RKO (cell line): Measurements from ENCODE around the gene ANTKMT.

Experiments
- DNase-seq: peaks from one replicate; pipeline ENCODE4 v3.0.0-alpha.2; 2016; ENCODE audit warnings: low spot score

Gene ANTKMT

GRCh38 chr16:715477-716199, 5.3 kb upstream of the ANTKMT start:
- peak; percentile 46 for DNase-seq

- peak; percentile 68 for DNase-seq
Measured at GRCh38 chr16:716200-716568, 4.8 kb upstream of the ANTKMT start.

- DNase-seq, result no peak
Measured at GRCh38 chr16:716768-717325, 4.1 kb upstream of the ANTKMT start.

GRCh38 chr16:717450-718245, 3.3 kb upstream of the ANTKMT start:
- no peak for DNase-seq

- DNase-seq, result no peak
Measured at GRCh38 chr16:718389-718788, 2.6 kb upstream of the ANTKMT start.

GRCh38 chr16:718922-719321, 2.0 kb upstream of the ANTKMT start:
- no peak for DNase-seq

- peak; percentile 69 for DNase-seq
Measured at GRCh38 chr16:719815-720446, 1.0 kb upstream of the ANTKMT start.

GRCh38 chr16:720447-720989, 428 bp upstream of the ANTKMT start:
- peak; percentile 78 for DNase-seq

GRCh38 chr16:721765-722540, 1.0 kb downstream of the ANTKMT start:
- no peak for DNase-seq

- no peak for DNase-seq
Measured at GRCh38 chr16:722835-723633, 2.1 kb downstream of the ANTKMT start.

- DNase-seq, result no peak
Measured at GRCh38 chr16:723695-724094, 2.7 kb downstream of the ANTKMT start.

GRCh38 chr16:724188-725040, 3.5 kb downstream of the ANTKMT start:
- no peak for DNase-seq

- DNase-seq, result no peak
Measured at GRCh38 chr16:725041-725376, 4.1 kb downstream of the ANTKMT start.

- no peak for DNase-seq
Measured at GRCh38 chr16:725463-726187, 4.7 kb downstream of the ANTKMT start.

- no peak for DNase-seq
Measured at GRCh38 chr16:726188-726437, 5.2 kb downstream of the ANTKMT start.

- peak; percentile 82 for DNase-seq
Measured at GRCh38 chr16:726438-727290, 5.7 kb downstream of the ANTKMT start, which contains the start of the genes CCDC78 and HAGHL. Gene CCDC78, minus strand, starts transcription at chr16:726443. Its CDS starts 76 bp downstream, at chr16:726367. Gene HAGHL, plus strand, starts transcription at chr16:727106. Its CDS starts 404 bp downstream, at chr16:727510.

GRCh38 chr16:727291-727977, 6.5 kb downstream of the ANTKMT start:
- peak; percentile 77 for DNase-seq
